Esophagus (tissue), 2 donors: ENCODE data around the gene AGAP1. TPM values are rescaled to one million over a fixed set of nuclear protein-coding genes. Genes with fewer than 3 reads are reported as not detected.

Source experiments
- H3K27ac ChIP-seq, 2 donors: one replicate each; pipeline ENCODE4 v1.5.1; 2013; ENCODE audit warnings: low read depth in 2 of 2, mild to moderate bottlenecking in 2 of 2, inconsistent platforms in 1 of 2, low read length in 1 of 2, moderate library complexity in 1 of 2
- H3K27me3 ChIP-seq, 2 donors: one replicate each; pipeline ENCODE4 v1.6.1; 2013; ENCODE audit warnings: low read length in 2 of 2, control low read depth in 1 of 2, mild to moderate bottlenecking in 1 of 2; ENCODE audit not compliant: insufficient read depth in 2 of 2, control insufficient read depth in 1 of 2
- H3K36me3 ChIP-seq, 2 donors: one replicate each; pipeline ENCODE4 v1.6.1; 2013; ENCODE audit warnings: low read length in 1 of 2; ENCODE audit not compliant: control insufficient read depth in 2 of 2, insufficient read depth in 2 of 2
- H3K4me1 ChIP-seq, 2 donors: one replicate each; pipeline ENCODE4 v1.6.1; 2013; ENCODE audit warnings: low read length in 1 of 2; ENCODE audit not compliant: control insufficient read depth in 2 of 2, insufficient read depth in 2 of 2
- H3K4me3 ChIP-seq, 2 donors: one replicate each; pipeline ENCODE4 v1.5.1; 2013; ENCODE audit warnings: low read length in 2 of 2, mild to moderate bottlenecking in 2 of 2, low read depth in 1 of 2, moderate library complexity in 1 of 2
- H3K9me3 ChIP-seq, 2 donors: one replicate each; pipeline ENCODE4 v1.6.1; 2013; ENCODE audit warnings: mild to moderate bottlenecking in 2 of 2, low read depth in 1 of 2, low read length in 1 of 2, moderate library complexity in 1 of 2; ENCODE audit not compliant: control insufficient read depth in 2 of 2, insufficient read depth in 1 of 2
- WGBS, 2 donors: extraction: QIAGEN DNeasy Blood & Tissue Kit; methylation state at CpG; one replicate each; pipeline ENCODE4 v1.1.7; 2013; 5-methylcytosine and 5-hydroxymethylcytosine counted together
- polyA plus RNA-seq, 2 donors: library from polyadenylated mRNA; stranded (reverse); fragments of 200-250 nt; gene quantifications; one replicate each; pipeline ENCODE4 v1.2.3, GENCODE V29; 2013
- donor health status: healthy with polysubstance abuse.
- donor health status: Bipolar disorder and iron deficiency.

AGAP1 gene
- polyA plus RNA-seq, 2 donors = 4.9 TPM

DNA sequence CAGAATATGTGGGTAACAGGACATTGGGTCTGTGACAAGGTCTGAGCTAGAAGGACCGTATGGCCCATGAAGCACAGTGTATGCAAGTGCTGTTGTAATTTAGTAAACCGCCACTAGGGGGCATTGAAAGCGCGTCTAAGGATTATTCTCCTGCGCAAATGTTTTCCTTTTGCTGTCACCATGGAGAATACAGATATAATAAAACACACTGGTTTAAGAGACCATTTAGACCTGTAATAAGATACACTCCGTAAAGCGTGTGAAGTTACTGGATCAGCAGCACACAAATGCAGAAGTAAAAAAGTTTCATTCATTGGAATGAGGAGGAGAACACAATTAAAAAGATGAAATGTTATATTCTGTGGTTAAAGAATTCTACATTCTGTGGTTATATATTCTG, 272.4 kb downstream of the AGAP1 start:
- Histone ChIP-seq H3K36me3 (no peaks in the 10 kb centered on the region), H3K27me3 (no peaks in the 10 kb centered on the region), H3K9me3 (no peaks in the 10 kb centered on the region), H3K4me3 (no peak overlapping the region), H3K4me1 (peaks cover 0 to 2% of the 10 kb centered on the region in 2 donors), H3K27ac (no peak overlapping the region)
- 4% methylated on average over 7 of the region's 7 CpGs for WGBS, 2 donors

DNA sequence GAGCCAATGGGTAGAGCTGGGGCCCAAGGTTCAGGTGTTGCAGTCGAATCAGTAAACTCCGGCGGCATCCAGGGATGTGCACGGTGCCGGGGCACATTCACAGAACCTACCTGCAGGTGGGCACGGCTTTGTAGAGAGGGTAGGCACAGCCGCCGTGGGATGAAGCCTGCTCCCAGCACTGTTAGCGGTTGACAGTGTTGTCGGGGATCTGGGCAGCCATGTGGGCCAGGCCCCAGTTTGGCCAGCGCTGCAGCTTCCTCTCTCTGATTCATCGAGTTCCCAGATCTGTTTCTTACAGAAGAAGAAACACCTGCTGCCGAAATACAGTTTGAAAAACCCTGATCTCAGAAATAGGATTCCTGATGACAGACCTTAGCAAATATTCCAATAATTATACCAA, 274.8 kb downstream of the AGAP1 start:
- H3K4me1 ChIP-seq = peaks cover 0 to 2% of the 10 kb centered on the region in 2 donors
- peaks cover 3 to 4% of the 10 kb centered on the region in 2 donors for H3K36me3 ChIP-seq
- 90% methylated on average over 13 of the region's 13 CpGs for WGBS, 2 donors
- H3K4me3 ChIP-seq = no peak overlapping the region
- H3K27ac ChIP-seq = no peak overlapping the region
- H3K27me3 ChIP-seq = no peaks in the 10 kb centered on the region
- H3K9me3 ChIP-seq = no peaks in the 10 kb centered on the region

GRCh38 chr2:235769046-235769445, 275.2 kb downstream of the AGAP1 start:
- Histone ChIP-seq H3K9me3 (no peaks in the 10 kb centered on the region), H3K36me3 (peaks cover 3 to 4% of the 10 kb centered on the region in 2 donors), H3K4me3 (no peak overlapping the region), H3K27ac (no peak overlapping the region), H3K4me1 (peaks cover 0 to 2% of the 10 kb centered on the region in 2 donors), H3K27me3 (no peaks in the 10 kb centered on the region)
- WGBS, 2 donors = 56 to 77% methylated on average over 7 of the region's 7 CpGs

- H3K9me3 ChIP-seq = no peaks in the 10 kb centered on the region
- WGBS, 2 donors = 90 to 92% methylated on average over 22 to 23 of the region's 23 CpGs
- peaks cover 0 to 2% of the 10 kb centered on the region in 2 donors for H3K4me1 ChIP-seq
- H3K4me3 ChIP-seq = no peak overlapping the region
- H3K27me3 ChIP-seq = no peaks in the 10 kb centered on the region
- H3K27ac ChIP-seq = no peak overlapping the region
- H3K36me3 ChIP-seq = peaks cover 3 to 4% of the 10 kb centered on the region in 2 donors
Observed at GRCh38 chr2:235770909-235771820, 277.3 kb downstream of the AGAP1 start.

- WGBS, 2 donors = 87 to 88% methylated on average over 9 of the region's 9 CpGs
- H3K36me3 ChIP-seq = peaks cover 4 to 7% of the 10 kb centered on the region in 2 donors
- no peak overlapping the region for H3K27ac ChIP-seq
- no peaks in the 10 kb centered on the region for H3K27me3 ChIP-seq
- no peak overlapping the region for H3K4me3 ChIP-seq
- peaks cover 0 to 2% of the 10 kb centered on the region in 2 donors for H3K4me1 ChIP-seq
- no peaks in the 10 kb centered on the region for H3K9me3 ChIP-seq
Observed at GRCh38 chr2:235773188-235773928, 279.5 kb downstream of the AGAP1 start.

GRCh38 chr2:235774153-235774870, 280.5 kb downstream of the AGAP1 start:
- H3K4me1 ChIP-seq = peaks cover 0 to 2% of the 10 kb centered on the region in 2 donors
- H3K9me3 ChIP-seq = no peaks in the 10 kb centered on the region
- peaks cover 4 to 7% of the 10 kb centered on the region in 2 donors for H3K36me3 ChIP-seq
- WGBS, 2 donors = 88 to 89% methylated on average over 15 of the region's 15 CpGs
- H3K27ac ChIP-seq = no peak overlapping the region
- no peaks in the 10 kb centered on the region for H3K27me3 ChIP-seq
- no peak overlapping the region for H3K4me3 ChIP-seq

DNA sequence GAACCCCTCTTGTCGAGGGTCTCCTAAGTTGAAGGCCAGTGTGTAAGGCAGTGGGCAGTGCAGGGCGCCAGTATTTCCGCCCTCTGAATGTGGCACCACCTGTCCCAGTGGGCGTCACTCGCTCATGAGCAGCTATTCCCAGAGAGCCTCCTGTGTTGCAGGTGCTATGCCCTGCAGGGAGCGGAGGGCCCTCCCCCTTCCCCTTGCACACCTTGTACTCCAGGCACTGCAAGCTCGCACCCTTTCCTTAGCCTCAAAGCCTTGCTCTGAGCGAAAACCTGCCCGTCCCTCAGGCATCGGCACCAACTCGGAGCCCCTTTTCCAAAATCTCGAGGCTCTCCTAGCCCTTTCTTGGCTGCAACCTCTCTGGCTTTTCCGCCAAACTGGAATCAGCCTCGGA, 282.7 kb downstream of the AGAP1 start:
- WGBS, 2 donors = 90 to 94% methylated on average over 14 of the region's 14 CpGs
- H3K4me1 ChIP-seq = no peaks in the 10 kb centered on the region

DNA sequence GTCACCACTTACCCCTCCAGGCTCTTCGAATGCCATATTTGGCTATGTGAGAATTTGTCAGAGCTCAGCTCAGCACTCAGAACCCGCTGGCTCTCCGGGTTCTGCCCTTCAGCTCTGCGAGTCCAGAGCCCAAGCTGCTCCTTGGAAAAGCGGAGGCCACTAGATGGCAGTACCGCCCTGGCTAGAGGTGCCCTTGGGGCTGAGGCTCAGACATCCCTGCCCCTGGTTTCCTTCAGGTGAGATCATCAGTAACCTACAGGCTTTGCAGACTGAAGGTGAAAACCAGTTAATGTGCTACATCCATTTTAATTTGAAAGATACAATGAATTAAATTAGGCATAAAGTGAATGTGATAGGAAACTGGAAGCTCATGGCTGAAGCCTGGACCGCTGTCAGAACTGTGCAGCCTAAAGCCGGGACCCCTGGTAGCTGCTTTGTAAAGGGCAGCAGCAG, 285.6 kb downstream of the AGAP1 start:
- 37 to 38% methylated on average over 8 of the region's 8 CpGs for WGBS, 2 donors

More for the DNA sequence above, 282.7 kb downstream of the AGAP1 start:
- Histone ChIP-seq H3K36me3 (peaks cover 4 to 7% of the 10 kb centered on the region in 2 donors), H3K9me3 (no peaks in the 10 kb centered on the region), H3K4me3 (no peak overlapping the region), H3K27me3 (no peaks in the 10 kb centered on the region), H3K27ac (no peak overlapping the region)

DNA sequence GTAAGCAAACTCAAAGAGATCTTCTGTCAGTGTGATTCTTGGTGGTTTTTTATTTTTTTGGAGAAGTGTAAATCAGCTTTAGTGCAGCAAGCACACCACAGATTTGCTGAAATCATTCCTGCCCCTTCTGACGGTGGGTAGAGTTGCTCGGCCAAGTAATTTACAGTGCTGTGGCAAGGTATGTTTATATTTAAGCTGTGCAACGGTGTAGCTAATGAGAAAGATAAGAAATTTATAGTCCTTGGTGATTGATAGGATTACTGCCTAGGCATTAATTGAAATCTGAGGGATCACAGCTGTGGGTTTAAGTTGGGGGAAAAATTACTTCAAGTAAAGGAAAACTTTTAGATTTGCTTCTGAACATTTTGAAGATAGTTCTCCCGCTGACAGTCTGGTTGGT, 286.6 kb downstream of the AGAP1 start:
- WGBS, 2 donors = 80 to 89% methylated on average over 4 of the region's 4 CpGs
- H3K27ac ChIP-seq = no peak overlapping the region
- H3K4me1 ChIP-seq = no peaks in the 10 kb centered on the region
- no peaks in the 10 kb centered on the region for H3K27me3 ChIP-seq
- peaks cover 0 to 4% of the 10 kb centered on the region in 2 donors for H3K36me3 ChIP-seq
- no peak overlapping the region for H3K4me3 ChIP-seq
- no peaks in the 10 kb centered on the region for H3K9me3 ChIP-seq

More for the DNA sequence above, 285.6 kb downstream of the AGAP1 start:
- Histone ChIP-seq H3K27ac (no peak overlapping the region), H3K27me3 (no peaks in the 10 kb centered on the region), H3K4me1 (no peaks in the 10 kb centered on the region), H3K36me3 (peaks cover 0 to 4% of the 10 kb centered on the region in 2 donors), H3K4me3 (no peak overlapping the region), H3K9me3 (no peaks in the 10 kb centered on the region)
